IMR-90 (cell line): ENCODE data around the gene PAK4. TPM values are rescaled to one million over a fixed set of nuclear protein-coding genes. Genes with fewer than 3 reads are reported as not detected.

Experiments
- ATAC-seq: fragments of 200-7000 bp; cut with Tn5 transposase; 2 replicates; pipeline ENCODE4 v1.9.1; 2020; ENCODE audit warnings: low read depth, mild to moderate bottlenecking, moderate library complexity
- BruUV-seq: library from RNA; stranded (reverse); fragments of 400-500 nt; replicated peaks from 2 replicates; lab custom pipeline; 2021; lab: Mats Ljungman, UMichigan
- CTCF ChIA-PET: fragments of 300-600 bp; formaldehyde crosslinking; extraction: SDS; loops from one replicate; lab custom pipeline; 2021; ENCODE audit warnings: antibody characterized with exemption; lab: Yijun Ruan, JAX
- POLR2A ChIA-PET: fragments of 300-600 bp; sonication (Branson Sonifier 250); formaldehyde crosslinking; loops from one replicate; lab custom pipeline; 2022; ENCODE audit warnings: antibody characterized with exemption; ENCODE audit not compliant: unreplicated experiment; lab: Charles Lee
- DNase-seq: peaks from one replicate; pipeline ENCODE4 v3.0.0; 2013
- H2AFZ ChIP-seq: replicated peaks from 2 replicates; pipeline ENCODE3; 2013; ENCODE audit warnings: low read length, mild to moderate bottlenecking; ENCODE audit not compliant: poor library complexity
- H2AK5ac ChIP-seq: 2 replicates; pipeline ENCODE4 v1.6.1; 2013; ENCODE audit warnings: low read depth, low read length, inconsistent platforms
- H2AK9ac ChIP-seq: replicated peaks from 2 replicates; pipeline ENCODE3; 2013; ENCODE audit warnings: mild to moderate bottlenecking, low read depth, low read length, moderate library complexity; ENCODE audit not compliant: poor library complexity
- H2BK120ac ChIP-seq: 2 replicates; pipeline ENCODE4 v1.6.1; 2013; ENCODE audit warnings: low read depth, low read length, inconsistent platforms
- H2BK15ac ChIP-seq: 3 replicates; pipeline ENCODE4 v1.6.1; 2013; ENCODE audit warnings: low read depth, low read length, inconsistent platforms
- H2BK20ac ChIP-seq: 2 replicates; pipeline ENCODE4 v1.6.1; 2013; ENCODE audit warnings: low read depth, mild to moderate bottlenecking, inconsistent platforms, low read length, moderate library complexity
- H2BK5ac ChIP-seq: 2 replicates; pipeline ENCODE4 v1.6.1; 2013; ENCODE audit warnings: mild to moderate bottlenecking, low read depth, low read length, inconsistent platforms; ENCODE audit not compliant: poor library complexity, severe bottlenecking
- H3K14ac ChIP-seq: replicated peaks from 2 replicates; pipeline ENCODE4 v1.6.1; 2013; ENCODE audit warnings: low read depth, low read length, inconsistent platforms
- H3K18ac ChIP-seq: 2 replicates; pipeline ENCODE4 v1.6.1; 2013; ENCODE audit warnings: low read depth, low read length, control low read depth
- H3K23ac ChIP-seq: 2 replicates; pipeline ENCODE4 v1.6.1; 2013; ENCODE audit warnings: low read depth, low read length, inconsistent platforms
- H3K27ac ChIP-seq: 2 replicates; pipeline ENCODE4 v1.5.1; 2013; ENCODE audit warnings: mild to moderate bottlenecking, control low read depth, low read length; ENCODE audit not compliant: insufficient read depth
- H3K27me3 ChIP-seq: 2 replicates; pipeline ENCODE4 v1.6.1; 2013; ENCODE audit warnings: low read length; ENCODE audit not compliant: control insufficient read depth, insufficient read depth
- H3K36me3 ChIP-seq: 2 replicates; pipeline ENCODE4 v1.6.1; 2013; ENCODE audit warnings: low read length, mixed read lengths; ENCODE audit not compliant: control insufficient read depth, insufficient read depth
- H3K4ac ChIP-seq: 2 replicates; pipeline ENCODE4 v1.6.1; 2013; ENCODE audit warnings: low read depth, low read length, inconsistent platforms
- H3K4me1 ChIP-seq: 2 replicates; pipeline ENCODE4 v1.6.1; 2013; ENCODE audit warnings: low read length, mixed read lengths; ENCODE audit not compliant: control insufficient read depth, insufficient read depth
- H3K4me2 ChIP-seq: 2 replicates; pipeline ENCODE4 v1.6.1; 2013; ENCODE audit warnings: low read depth, mild to moderate bottlenecking, control low read depth, low read length, moderate library complexity
- H3K4me3 ChIP-seq: 2 replicates; pipeline ENCODE4 v1.5.1; 2013; ENCODE audit warnings: low read depth, mild to moderate bottlenecking, control low read depth, low read length, moderate library complexity; ENCODE audit not compliant: insufficient read depth
- H3K56ac ChIP-seq: 2 replicates; pipeline ENCODE4 v1.6.1; 2013; ENCODE audit warnings: low read length, inconsistent platforms; ENCODE audit not compliant: insufficient read depth; ENCODE audit errors: extremely low read depth
- H3K79me1 ChIP-seq, 2 experiments: 2 replicates each; pipeline ENCODE4 v1.6.1; 2013; ENCODE audit warnings: low read length in 2 of 2, inconsistent platforms in 1 of 2, low read depth in 1 of 2
- H3K9ac ChIP-seq: 2 replicates; pipeline ENCODE4 v1.6.1; 2013; ENCODE audit warnings: low read depth, low read length, control low read depth
- H3K9me1 ChIP-seq: 2 replicates; pipeline ENCODE4 v1.6.1; 2013; ENCODE audit warnings: low read length, inconsistent platforms; ENCODE audit not compliant: insufficient read depth
- H3K9me3 ChIP-seq: 2 replicates; pipeline ENCODE4 v1.6.1; 2013; ENCODE audit warnings: low read length; ENCODE audit not compliant: control insufficient read depth, insufficient read depth
- H4K20me1 ChIP-seq: 2 replicates; pipeline ENCODE4 v1.6.1; 2013; ENCODE audit warnings: low read length, inconsistent platforms; ENCODE audit not compliant: insufficient read depth
- H4K5ac ChIP-seq: 2 replicates; pipeline ENCODE4 v1.6.1; 2013; ENCODE audit warnings: mild to moderate bottlenecking, low read depth, low read length, control low read depth
- H4K8ac ChIP-seq, 2 experiments: 2 replicates each; pipeline ENCODE4 v1.6.1; 2013; ENCODE audit warnings: low read depth in 2 of 2, low read length in 2 of 2, control low read depth in 1 of 2, inconsistent platforms in 1 of 2
- H4K91ac ChIP-seq: 2 replicates; pipeline ENCODE4 v1.6.1; 2013; ENCODE audit warnings: low read depth, low read length, inconsistent platforms; ENCODE audit not compliant: insufficient read depth
- BHLHE40 ChIP-seq: fragments of 150-350 bp; IDR thresholded peaks from 2 replicates; pipeline ENCODE4 v1.6.1; 2016; ENCODE audit warnings: mild to moderate bottlenecking, low read depth, low read length
- CEBPB ChIP-seq: IDR thresholded peaks from 2 replicates; pipeline ENCODE4 v1.6.1; 2012; ENCODE audit warnings: low read depth, low read length, improper control_type of control experiment
- FOS ChIP-seq: fragments of 150-350 bp; IDR thresholded peaks from 2 replicates; pipeline ENCODE4 v1.6.1; 2016; ENCODE audit warnings: low read depth, low read length
- MAZ ChIP-seq: IDR thresholded peaks from 2 replicates; pipeline ENCODE4 v1.6.1; 2012; ENCODE audit warnings: low read depth, mild to moderate bottlenecking, low read length, improper control_type of control experiment, moderate library complexity, borderline replicate concordance
- NFE2L2 ChIP-seq: fragments of 150-350 bp; IDR thresholded peaks from 2 replicates; pipeline ENCODE4 v1.6.1; 2016; ENCODE audit warnings: low read depth, mild to moderate bottlenecking, low read length
- RFX5 ChIP-seq: IDR thresholded peaks from 2 replicates; pipeline ENCODE4 v1.8.0; 2012; ENCODE audit warnings: low read depth, mild to moderate bottlenecking, low read length, moderate library complexity
- SMC3 ChIP-seq: fragments of 150-350 bp; IDR thresholded peaks from 2 replicates; pipeline ENCODE4 v1.6.1; 2016; ENCODE audit warnings: low read depth, mild to moderate bottlenecking, antibody characterized with exemption, low read length, moderate library complexity
- WGBS, 2 experiments: methylation state at CpG; one replicate each; pipeline versions ENCODE4 v1.1.5 to v1.1.7; 2013; ENCODE audit warnings: missing lambda C conversion rate in 2 of 2; ENCODE audit not compliant: insufficient read length in 1 of 2; ENCODE audit errors: extremely low coverage in 2 of 2; 5-methylcytosine and 5-hydroxymethylcytosine counted together
- dilution Hi-C: fragments of 300-500 bp; cut with HindIII; formaldehyde crosslinking; loops from one replicate; pipeline ENCODE4 v1.14.3; 2018; ENCODE audit warnings: low sequenced_read_pairs; ENCODE audit not compliant: unreplicated experiment
- in situ Hi-C: fragments of 300-500 bp; cut with MboI; formaldehyde crosslinking; loops from 3 replicates; pipeline ENCODE4 v1.14.3; 2019; ENCODE audit warnings: low sequenced_read_pairs, inconsistent platforms, mixed read lengths
- intact Hi-C: fragments of 100-400 bp; cut with micrococcal nuclease; formaldehyde crosslinking; loops from 2 replicates; pipeline ENCODE4 v1.10.0; 2022
- polyA plus RNA-seq, 3 experiments: library from polyadenylated mRNA; depleted of rRNA; stranded (reverse); fragments of >200 nt; gene quantifications; 2 replicates each; pipeline ENCODE4 v1.2.3, GENCODE V29; 2012; ENCODE audit warnings: low replicate concordance in 1 of 3
- total RNA-seq: library from RNA; depleted of rRNA; stranded (reverse); fragments of >200 nt; gene quantifications from 2 replicates; pipeline ENCODE4 v1.2.3, GENCODE V29; 2012

PAK4 gene
- total and polyA plus RNA-seq, 2 of the 4 experiments (the other 2 are of a cell fraction) = 2.0 to 27.2 TPM

GRCh38 chr19:39163621-39164020, 38.0 kb downstream of the PAK4 start:
- Histone ChIP-seq H2BK120ac (no peak overlapping the region), H3K9me1 (peaks cover 17% of the 10 kb centered on the region), H2AK9ac (no peak overlapping the region), H4K91ac (no peak overlapping the region), H2AK5ac (no peak overlapping the region), H2AFZ (no peak overlapping the region), H3K9ac (no peak overlapping the region), H3K14ac (no peak overlapping the region), H3K4me3 (no peak overlapping the region), H3K23ac (no peak overlapping the region), H3K9me3 (no peaks in the 10 kb centered on the region), H3K79me1 (peaks cover 23 to 80% of the 10 kb centered on the region in 2 experiments), H3K18ac (no peak overlapping the region), H3K27me3 (no peaks in the 10 kb centered on the region), H3K4me2 (no peak overlapping the region), H3K4me1 (peaks cover 7% of the 10 kb centered on the region), H4K8ac (no peak overlapping the region), H2BK5ac (no peak overlapping the region), H2BK20ac (no peak overlapping the region), H3K36me3 (peaks cover 1% of the 10 kb centered on the region; the same call in 1 of the 2 replicates), H3K4ac (no peak overlapping the region), H3K56ac (no peak overlapping the region), H4K5ac (no peak overlapping the region), H2BK15ac (no peak overlapping the region), H3K27ac (no peak overlapping the region), H4K20me1 (peaks cover 52% of the 10 kb centered on the region)
- ATAC-seq = no peak
- in situ Hi-C loops = no loop called here
- no peak for TF ChIP-seq CEBPB
- no peak for TF ChIP-seq NFE2L2
- TF ChIP-seq MAZ = no peak
- no peak for TF ChIP-seq RFX5
- no peak for TF ChIP-seq BHLHE40
- no peak for TF ChIP-seq FOS
- TF ChIP-seq SMC3 = no peak
- DNase-seq = no peak
- no TSS peak for BruUV-seq
- 73% methylated on average over 3 of the region's 9 CpGs; no CpG with 5 or more reads in 1 of the 2 experiments for WGBS, 2 experiments
- intact Hi-C loops = no loop called here
- POLR2A ChIA-PET = no interaction called here
- CTCF ChIA-PET = no interaction called here
- dilution Hi-C loops = no loop called here
